ENCODE data around the gene PROX1.

Gene PROX1

DNA sequence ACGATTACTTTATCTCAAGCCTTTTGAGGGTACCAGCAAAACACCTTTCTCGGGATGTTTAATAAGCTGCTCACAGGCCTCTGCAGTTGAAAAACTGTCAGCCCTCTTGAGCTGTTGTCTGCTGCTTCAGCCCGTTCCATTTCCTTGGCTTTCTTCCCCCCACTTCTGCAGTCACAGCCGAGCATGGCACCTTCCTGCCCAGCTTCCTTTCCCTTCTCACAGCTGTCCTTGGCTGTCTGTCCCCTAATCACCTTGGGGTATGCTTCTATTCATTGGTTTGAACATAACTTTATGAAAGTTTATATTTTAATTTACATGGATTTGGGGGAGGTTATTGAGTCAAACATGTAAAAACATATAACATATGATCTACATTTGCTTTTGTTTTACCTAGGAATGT, 6.9 kb upstream of the PROX1 start:
- no peak for DNase-seq

- DNase-seq: no peak
Measured at GRCh38 chr1:213982289-213982671, 5.5 kb upstream of the PROX1 start.

DNA sequence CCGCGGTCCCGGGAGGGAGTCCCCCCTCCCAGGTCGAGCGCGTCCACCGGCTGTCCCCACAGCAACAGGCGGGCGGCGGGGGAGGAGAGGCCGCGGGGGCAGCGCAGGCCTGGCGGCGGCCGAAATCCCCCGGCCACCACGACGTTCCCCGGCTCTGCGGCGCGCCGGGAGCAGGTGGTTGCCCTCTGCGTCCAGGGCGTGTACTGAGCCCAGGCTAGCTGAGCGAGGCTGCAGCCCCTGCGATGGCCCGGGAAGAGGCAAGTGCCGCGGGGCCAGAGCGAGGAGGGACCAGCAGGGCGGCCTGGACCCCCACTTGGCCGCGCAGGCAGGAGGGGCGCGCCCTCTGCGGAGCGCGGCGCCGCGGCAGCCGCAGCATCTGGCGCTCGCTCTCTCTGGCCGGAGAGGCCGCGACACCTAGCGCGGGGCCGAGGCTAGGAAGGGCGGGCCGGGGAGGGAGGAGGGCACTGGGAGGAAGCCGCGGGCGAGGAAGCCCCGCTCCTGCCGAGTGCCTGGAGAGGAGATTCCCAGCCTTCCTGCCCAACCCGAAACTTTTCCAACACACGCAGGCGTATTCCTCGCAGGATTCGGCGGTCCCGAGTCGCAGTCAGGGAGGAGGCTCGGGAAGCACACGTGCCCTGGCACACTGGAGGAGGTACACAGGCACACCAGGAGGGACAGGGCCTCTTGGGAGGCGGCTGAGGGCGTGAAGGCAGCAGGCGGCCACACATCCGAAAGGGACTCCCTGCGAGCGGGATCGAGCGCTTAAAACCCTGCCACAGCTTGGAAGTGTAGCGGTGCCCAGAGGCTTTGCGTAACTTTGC, 4.9 kb upstream of the PROX1 start:
- no peak for DNase-seq

DNA sequence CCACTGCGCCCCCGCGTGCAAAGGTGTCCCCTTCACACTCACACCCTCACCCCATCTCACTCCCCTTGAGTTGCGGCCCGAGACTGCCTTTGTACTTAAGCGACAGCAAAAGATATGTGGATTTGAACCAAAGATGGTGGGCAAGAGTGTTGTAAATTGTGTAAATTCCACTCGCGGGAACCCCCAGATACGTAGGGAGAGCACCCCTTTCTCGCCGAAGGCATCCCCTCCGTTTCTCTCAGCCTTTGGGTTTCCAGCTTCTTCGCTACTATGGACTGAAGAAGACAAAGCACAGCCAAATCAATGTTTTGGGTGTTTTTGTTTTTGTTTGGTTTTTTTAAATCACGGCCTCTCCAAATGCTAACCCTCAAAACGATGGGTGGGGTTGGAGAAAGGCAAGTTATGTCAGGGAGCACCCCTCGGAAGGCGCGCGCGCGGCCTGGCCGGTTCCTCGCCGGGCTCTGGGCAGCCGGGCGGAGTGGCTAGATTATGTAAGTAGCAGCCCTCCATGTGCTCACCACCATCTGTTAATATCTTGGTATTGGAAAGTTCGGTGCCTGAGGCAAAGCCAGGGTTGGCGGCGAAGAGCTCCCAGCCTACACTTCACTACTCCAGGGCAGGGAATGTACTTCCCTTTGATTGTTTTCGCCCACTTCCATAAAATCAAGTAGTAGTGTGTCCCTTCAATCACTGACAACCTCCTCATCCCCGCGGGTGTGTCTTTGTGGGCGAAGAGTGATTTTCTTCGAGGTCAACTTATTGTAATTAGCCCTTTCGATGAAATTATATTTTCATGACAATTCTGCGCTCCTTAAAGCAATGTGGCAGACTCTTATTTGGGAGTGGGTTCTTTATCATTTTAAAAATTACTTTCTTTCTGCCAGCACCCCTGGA, 4.0 kb upstream of the PROX1 start:
- DNase-seq: no peak

- no peak for DNase-seq
Measured at GRCh38 chr1:213984387-213985208, 3.2 kb upstream of the PROX1 start.

DNA sequence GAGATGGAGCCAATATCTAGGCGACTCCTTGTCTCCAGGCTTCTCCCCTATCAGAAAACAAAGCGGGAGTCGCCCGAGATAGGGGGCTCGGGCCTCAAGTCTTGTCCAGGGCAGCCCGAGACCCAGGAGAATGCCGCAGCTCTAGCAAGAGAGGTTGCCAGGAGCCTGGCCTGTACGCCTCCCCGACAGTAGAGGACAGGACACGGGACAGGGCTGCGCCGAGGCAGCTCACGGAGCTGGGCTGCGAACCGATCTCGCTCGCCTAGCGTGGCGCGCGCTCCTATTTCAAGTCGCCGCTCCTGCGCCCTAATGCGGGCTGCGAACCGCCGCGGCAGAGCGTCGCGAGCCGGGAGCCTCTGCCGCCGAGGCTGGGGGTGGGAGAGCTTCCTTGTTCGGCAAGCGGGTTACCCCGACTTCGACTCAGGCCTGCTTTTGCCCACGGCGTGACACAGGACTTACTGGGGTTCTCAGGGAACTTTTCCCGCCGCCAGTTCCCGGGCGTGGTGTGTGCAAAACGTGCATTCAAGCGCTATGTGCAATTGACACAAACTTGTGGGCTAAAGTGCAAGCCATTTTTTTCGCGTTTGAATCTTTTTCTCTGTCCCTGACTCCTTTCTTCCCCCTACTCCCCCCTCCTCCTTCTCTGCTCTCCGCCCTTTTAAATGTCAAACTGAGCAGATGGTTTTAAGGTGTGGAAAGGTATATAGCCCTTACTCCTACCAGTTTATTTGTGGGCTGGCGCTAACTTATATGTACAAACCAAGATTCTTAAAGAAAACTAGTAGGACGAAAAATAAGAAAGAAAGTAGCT, 2.4 kb upstream of the PROX1 start:
- no peak for DNase-seq

GRCh38 chr1:213986020-213986924, 1.5 kb upstream of the PROX1 start:
- no peak for DNase-seq

DNA sequence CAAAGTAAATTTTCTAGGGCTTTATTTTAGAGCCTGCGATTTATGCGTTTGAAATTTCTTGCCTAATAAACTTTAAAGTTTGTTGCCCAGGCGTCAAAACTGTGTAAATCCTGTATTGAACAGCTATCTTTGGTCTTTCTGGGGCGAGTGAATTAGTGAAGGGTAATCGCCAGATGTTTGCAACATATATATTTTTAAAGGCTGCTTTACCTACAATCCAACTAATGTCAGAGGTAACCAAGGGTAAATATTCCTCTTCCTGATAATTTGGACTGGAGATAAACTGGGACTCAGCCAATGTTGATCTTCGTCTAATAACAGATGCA, 885 bp upstream of the PROX1 start:
- DNase-seq: no peak

- DNase-seq: no peak
Measured at GRCh38 chr1:213987422-213987926, 299 bp upstream of the PROX1 start.

- no peak for DNase-seq
Measured at GRCh38 chr1:213988507-213989001, 781 bp downstream of the PROX1 start.

DNA sequence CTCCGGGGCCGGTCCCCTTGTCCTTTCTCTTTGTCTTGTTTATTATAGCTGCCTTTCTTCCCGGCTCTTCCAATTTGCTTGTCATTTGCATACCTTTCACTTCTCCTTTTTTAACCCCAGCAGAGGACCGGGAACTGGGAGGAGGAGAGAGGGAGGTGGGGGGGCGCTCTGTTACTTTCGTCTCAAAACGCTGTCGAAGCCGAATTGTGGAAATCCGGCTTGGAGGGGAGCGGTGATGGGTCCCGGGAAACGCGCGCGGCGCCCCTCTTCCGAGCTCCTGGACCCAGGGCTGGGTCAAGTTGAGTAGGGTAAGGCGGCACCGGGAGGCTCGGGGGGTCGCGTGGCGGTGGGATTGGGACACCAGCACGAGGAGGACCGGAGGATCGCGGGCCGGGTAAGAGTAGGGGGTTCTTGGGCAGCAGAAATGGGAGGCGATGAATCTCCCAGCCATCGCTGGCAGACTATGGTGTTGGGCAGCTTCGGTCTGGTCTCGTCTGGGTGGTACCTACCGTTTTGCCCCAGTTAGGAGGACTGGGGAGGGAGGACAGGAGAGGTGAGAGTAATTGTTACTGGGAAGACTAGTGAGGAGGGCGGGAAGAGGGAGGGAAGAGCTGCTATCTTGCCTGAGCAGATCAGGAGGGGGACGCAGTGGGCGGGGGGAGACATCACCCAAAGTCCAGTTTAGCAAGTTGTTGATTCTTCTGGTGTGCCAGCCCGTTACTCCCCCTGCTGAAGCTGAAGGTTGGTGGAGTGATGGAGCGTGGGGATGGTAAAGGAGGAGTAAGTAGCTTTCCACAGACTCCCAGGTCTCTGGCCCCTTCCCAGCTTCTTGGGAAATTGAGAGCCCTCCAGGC, 1.5 kb downstream of the PROX1 start:
- no peak for DNase-seq

- DNase-seq: no peak
Measured at GRCh38 chr1:213993929-213994328, 6.2 kb downstream of the PROX1 start.

DNA sequence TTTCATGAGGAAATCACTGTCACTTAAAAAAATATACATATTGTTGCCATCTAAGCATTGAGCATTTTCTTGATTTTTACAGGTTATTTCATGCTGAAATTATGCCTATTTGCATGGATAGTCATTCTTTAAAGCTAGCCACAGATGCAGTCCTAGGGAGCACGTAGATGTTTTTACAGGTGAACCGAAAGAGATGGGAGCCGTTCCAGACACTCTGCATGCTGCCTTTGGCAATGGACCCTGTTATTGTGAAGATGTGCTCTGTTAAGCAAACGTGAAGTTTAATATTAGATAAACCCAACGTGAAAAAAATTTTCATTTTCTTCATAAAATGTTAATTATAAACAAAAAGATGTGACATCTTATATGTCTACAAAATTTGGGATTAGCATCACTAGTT, 7.1 kb downstream of the PROX1 start:
- DNase-seq: no peak

- DNase-seq: no peak
Measured at GRCh38 chr1:213995603-213996002, 7.8 kb downstream of the PROX1 start.

DNA sequence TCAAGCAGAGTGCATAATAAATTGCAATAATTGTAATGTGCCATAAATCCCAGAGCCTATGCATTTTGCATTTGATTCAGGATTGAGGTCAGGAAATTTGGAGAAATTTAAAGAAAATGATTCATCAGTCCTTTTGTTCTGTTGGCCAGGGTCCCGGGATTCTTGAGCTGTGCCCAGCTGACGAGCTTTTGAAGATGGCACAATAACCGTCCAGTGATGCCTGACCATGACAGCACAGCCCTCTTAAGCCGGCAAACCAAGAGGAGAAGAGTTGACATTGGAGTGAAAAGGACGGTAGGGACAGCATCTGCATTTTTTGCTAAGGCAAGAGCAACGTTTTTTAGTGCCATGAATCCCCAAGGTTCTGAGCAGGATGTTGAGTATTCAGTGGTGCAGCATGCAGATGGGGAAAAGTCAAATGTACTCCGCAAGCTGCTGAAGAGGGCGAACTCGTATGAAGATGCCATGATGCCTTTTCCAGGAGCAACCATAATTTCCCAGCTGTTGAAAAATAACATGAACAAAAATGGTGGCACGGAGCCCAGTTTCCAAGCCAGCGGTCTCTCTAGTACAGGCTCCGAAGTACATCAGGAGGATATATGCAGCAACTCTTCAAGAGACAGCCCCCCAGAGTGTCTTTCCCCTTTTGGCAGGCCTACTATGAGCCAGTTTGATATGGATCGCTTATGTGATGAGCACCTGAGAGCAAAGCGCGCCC, 8.7 kb downstream of the PROX1 start:
- DNase-seq: no peak

GRCh38 chr1:213997038-213997771, 9.4 kb downstream of the PROX1 start:
- DNase-seq: no peak

DNA sequence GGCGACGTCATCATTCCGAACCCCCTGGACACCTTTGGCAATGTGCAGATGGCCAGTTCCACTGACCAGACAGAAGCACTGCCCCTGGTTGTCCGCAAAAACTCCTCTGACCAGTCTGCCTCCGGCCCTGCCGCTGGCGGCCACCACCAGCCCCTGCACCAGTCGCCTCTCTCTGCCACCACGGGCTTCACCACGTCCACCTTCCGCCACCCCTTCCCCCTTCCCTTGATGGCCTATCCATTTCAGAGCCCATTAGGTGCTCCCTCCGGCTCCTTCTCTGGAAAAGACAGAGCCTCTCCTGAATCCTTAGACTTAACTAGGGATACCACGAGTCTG, 10.0 kb downstream of the PROX1 start:
- DNase-seq: no peak

DNA sequence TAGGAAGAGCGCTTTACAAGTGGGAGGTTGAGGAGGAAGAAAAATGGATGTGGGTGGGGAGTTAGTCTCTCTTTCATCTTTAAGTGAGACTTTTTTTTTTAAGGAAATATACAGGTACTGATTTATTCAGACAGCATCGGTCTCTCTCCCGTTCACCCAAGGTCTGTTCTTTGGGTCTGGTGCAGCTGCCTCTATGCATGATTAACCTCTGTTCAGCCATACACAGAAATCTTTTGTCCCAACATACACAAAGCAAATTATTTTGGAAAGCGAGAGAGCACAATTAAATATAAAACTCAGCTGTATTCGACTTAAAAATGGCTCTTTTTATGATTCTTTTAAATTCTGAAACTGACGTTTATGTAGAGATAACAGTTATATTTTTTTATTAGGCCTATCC, 11.0 kb downstream of the PROX1 start:
- no peak for DNase-seq

- DNase-seq: no peak
Measured at GRCh38 chr1:213999732-214000131, 12.0 kb downstream of the PROX1 start.
